Activated naive CD8-positive, alpha-beta T cell treated with anti-CD3 and anti-CD28 coated beads, Interleukin-2, amount 10 ng/mL, durations not matched to agents 7 days and 5 days (primary cell): ENCODE results near the gene ARSB. TPM values are rescaled to one million over a fixed set of nuclear protein-coding genes. Genes with fewer than 3 reads are reported as not detected.
"Not testable (repeated sequence)": the region's sequence is repeated elsewhere in the genome, so short reads cannot be mapped to it uniquely, and the experiment has no call there.

Experiments
- ATAC-seq: fragments of 150-1000 bp; cut with Tn5 transposase; one replicate; pipeline ENCODE4 v1.10.0; 2021; ENCODE audit warnings: low read depth, moderate library complexity
- POLR2A ChIA-PET: fragments of 350-600 bp; sonication (Branson Sonifier 250); formaldehyde crosslinking; loops from one replicate; lab custom pipeline; 2021; ENCODE audit warnings: antibody characterized with exemption; lab: Charles Lee
- DNase-seq: peaks from one replicate; pipeline ENCODE4 v3.0.0; 2021
- H3K27ac Mint-ChIP-seq: one replicate; pipeline ENCODE4 v1.8.0; 2022; ENCODE audit warnings: mild to moderate bottlenecking, mixed read lengths
- H3K27me3 Mint-ChIP-seq: one replicate; pipeline ENCODE4 v1.8.0; 2022; ENCODE audit warnings: mild to moderate bottlenecking, moderate library complexity, mixed read lengths
- H3K36me3 Mint-ChIP-seq: one replicate; pipeline ENCODE4 v1.8.0; 2021; ENCODE audit warnings: mild to moderate bottlenecking, mixed read lengths
- H3K4me1 Mint-ChIP-seq: one replicate; pipeline ENCODE4 v1.8.0; 2021; ENCODE audit warnings: mixed read lengths
- H3K4me3 Mint-ChIP-seq: one replicate; pipeline ENCODE4 v1.8.0; 2022; ENCODE audit warnings: mild to moderate bottlenecking, moderate library complexity, mixed read lengths
- H3K9me3 Mint-ChIP-seq: one replicate; pipeline ENCODE4 v1.8.0; 2021; ENCODE audit warnings: mixed read lengths
- total RNA-seq, 2 experiments: library from RNA; stranded (reverse); gene quantifications; one replicate each; pipeline ENCODE4 v1.2.3, GENCODE V29; 2021

ARSB gene
- total RNA-seq, 2 experiments from 2014 or later: 6.3 to 7.4 TPM

- POLR2A ChIA-PET: no interaction called here
- ATAC-seq: no peak
- Mint-ChIP-seq H3K4me1 (peaks cover 1% of the 10 kb centered on the region), H3K36me3 (peaks cover 2% of the 10 kb centered on the region), H3K9me3 (peaks cover 4% of the 10 kb centered on the region), H3K27me3 (peaks cover 3% of the 10 kb centered on the region), H3K27ac (no peak overlapping the region), H3K4me3 (no peak overlapping the region)
- DNase-seq: no peak
Observed at GRCh38 chr5:78765756-78766411, 219.2 kb downstream of the ARSB start.

DNA sequence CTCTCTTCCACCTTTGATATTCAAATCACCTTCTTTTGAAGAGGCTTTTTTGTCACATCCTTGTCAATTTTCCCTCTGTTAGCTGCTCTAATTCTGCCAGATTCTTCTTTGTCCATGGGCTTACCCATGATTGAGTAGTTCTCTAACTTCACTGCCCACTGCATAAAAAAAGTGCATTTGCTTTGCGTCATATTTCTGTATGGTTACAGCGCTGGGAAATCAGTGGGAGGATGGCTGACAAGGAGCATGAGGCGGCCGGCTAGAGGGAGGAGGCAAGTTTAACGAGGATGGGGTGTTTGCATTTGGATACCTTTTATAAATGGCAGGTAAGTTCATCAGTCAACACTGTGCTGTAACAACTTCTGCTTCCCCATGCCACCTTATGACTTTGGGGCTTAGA lies 220.0 kb downstream of the ARSB start:
- peaks cover 3% of the 10 kb centered on the region for H3K27me3 Mint-ChIP-seq
- POLR2A ChIA-PET: no interaction called here
- peaks cover 2% of the 10 kb centered on the region for H3K36me3 Mint-ChIP-seq
- H3K4me3 Mint-ChIP-seq: no peak overlapping the region
- H3K9me3 Mint-ChIP-seq: peaks cover 4% of the 10 kb centered on the region
- H3K4me1 Mint-ChIP-seq: peaks cover 1% of the 10 kb centered on the region
- no peak overlapping the region for H3K27ac Mint-ChIP-seq
- DNase-seq: no peak
- no peak for ATAC-seq

DNA sequence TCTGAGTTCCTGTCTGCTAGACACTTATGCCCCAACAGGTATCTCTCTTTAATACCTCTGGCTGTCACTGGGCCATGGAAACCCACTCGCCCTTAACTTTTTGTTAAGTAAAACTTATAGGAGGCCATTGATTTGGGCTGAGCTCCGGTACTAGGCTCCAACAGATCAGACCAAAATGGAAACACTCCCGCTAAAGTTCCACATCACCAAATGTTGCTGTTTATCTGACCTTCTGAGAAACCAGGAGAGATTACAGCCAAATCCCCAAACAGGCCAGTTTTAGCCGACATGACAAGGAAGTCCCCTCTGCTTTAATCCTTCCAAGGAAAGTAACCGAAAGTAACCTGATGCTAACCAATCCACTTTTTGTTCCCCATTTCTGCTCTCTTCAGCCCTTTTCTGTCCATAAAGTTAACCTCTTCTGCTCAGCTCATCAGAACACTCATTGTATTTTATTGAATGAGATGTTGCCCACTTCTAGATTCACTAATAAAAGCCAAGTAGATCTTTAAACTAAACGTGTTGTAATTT lies 221.4 kb downstream of the ARSB start:
- H3K27ac Mint-ChIP-seq: no peak overlapping the region
- H3K9me3 Mint-ChIP-seq: peaks cover 6% of the 10 kb centered on the region
- POLR2A ChIA-PET: no interaction called here
- ATAC-seq (no peak), DNase-seq (no peak)
- peaks cover 3% of the 10 kb centered on the region for H3K27me3 Mint-ChIP-seq
- no peak overlapping the region for H3K4me3 Mint-ChIP-seq
- no peaks in the 10 kb centered on the region for H3K36me3 Mint-ChIP-seq
- peaks cover 1% of the 10 kb centered on the region for H3K4me1 Mint-ChIP-seq

DNA sequence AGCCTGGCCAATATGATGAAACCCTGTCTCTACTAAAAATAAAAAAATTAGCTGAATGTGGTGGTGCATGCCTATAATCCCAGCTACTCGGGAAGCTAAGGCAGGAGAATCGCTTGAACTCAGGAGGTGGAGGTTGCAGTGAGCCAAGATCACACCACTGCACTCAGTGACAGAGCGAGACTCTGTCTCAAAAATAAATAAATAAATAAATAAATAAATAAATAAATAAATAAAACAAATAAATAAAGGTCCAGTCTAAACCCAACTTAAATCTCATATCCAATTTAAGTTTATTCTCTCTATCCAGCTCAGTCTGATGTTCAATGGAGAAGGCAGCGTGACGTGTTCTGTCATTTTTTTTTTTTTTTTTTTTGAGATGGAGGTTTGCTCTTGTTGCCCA lies 222.4 kb downstream of the ARSB start:
- ATAC-seq, H3K4me1 Mint-ChIP-seq, POLR2A ChIA-PET, DNase-seq, H3K27ac Mint-ChIP-seq, H3K36me3 Mint-ChIP-seq, H3K9me3 Mint-ChIP-seq, H3K27me3 Mint-ChIP-seq, H3K4me3 Mint-ChIP-seq: not testable (repeated sequence)

GRCh38 chr5:78761840-78762239 lies 223.3 kb downstream of the ARSB start:
- Mint-ChIP-seq H3K27ac (no peak overlapping the region), H3K36me3 (no peaks in the 10 kb centered on the region), H3K4me3 (no peak overlapping the region), H3K27me3 (peaks cover 3% of the 10 kb centered on the region), H3K4me1 (peaks cover 8% of the 10 kb centered on the region), H3K9me3 (peaks cover 6% of the 10 kb centered on the region)
- DNase-seq (no peak), ATAC-seq (no peak)
- POLR2A ChIA-PET: no interaction called here

DNA sequence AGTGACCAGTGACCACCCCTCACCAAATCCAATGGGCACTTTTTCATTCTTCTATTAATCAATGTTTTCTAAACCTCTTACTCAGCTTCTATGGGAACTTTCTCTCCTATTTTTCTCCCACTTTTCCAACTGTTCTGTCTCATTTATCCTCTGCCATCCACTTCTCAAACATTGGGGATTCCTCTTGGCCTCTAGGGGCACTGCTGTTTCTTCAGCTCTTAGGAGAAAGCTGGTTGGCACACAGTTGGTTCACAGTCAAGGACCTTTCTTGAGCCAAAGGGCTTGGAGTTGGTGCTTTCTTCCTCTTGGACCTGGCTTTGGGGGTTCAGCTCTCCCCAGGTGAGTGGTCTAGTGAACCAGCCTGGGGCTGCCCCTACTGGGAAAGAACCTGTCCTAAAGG lies 224.3 kb downstream of the ARSB start:
- H3K4me3 Mint-ChIP-seq: no peak overlapping the region
- no peak for DNase-seq
- no peak for ATAC-seq
- peaks cover 8% of the 10 kb centered on the region for H3K4me1 Mint-ChIP-seq
- H3K27ac Mint-ChIP-seq: no peak overlapping the region
- POLR2A ChIA-PET: no interaction called here
- no peaks in the 10 kb centered on the region for H3K27me3 Mint-ChIP-seq
- H3K9me3 Mint-ChIP-seq: peaks cover 6% of the 10 kb centered on the region
- H3K36me3 Mint-ChIP-seq: no peaks in the 10 kb centered on the region

GRCh38 chr5:78760366-78760765 lies 224.7 kb downstream of the ARSB start:
- Mint-ChIP-seq H3K9me3 (peaks cover 6% of the 10 kb centered on the region), H3K27ac (no peak overlapping the region), H3K36me3 (no peaks in the 10 kb centered on the region), H3K27me3 (no peaks in the 10 kb centered on the region), H3K4me1 (peaks cover 8% of the 10 kb centered on the region), H3K4me3 (no peak overlapping the region)
- ATAC-seq: no peak
- POLR2A ChIA-PET: no interaction called here
- no peak for DNase-seq

DNA sequence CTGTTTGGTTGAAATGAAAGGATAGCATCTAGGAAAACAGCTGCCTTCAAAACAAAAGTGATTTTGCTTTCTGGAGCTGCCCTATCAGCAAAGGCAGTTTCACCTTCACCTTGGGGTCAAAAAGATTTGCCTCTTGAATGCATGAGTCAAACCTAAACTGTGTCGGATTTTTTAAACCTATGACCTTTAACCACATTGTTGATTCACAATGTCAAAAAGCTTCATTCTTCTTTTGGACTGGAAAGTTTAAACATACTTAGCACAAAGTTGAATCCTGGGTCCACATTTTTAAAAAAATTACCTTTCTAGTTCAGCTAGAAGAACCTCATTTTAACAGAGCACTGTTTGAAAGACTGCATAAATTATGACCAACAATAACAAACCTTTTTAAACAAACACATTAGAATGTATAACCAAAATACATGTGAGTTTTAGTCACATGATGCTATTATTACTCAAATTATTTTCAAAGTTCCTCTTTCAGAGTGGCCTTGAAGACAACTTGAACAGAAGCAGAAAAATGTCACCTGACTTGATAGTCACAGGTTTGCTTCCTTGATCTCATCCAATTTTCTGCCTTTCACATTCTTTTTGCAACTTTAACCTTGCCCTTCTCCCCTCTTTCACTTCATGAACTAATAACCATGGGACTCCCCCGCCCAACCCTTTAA lies 226.8 kb downstream of the ARSB start:
- Mint-ChIP-seq H3K9me3 (peaks cover 6% of the 10 kb centered on the region), H3K27ac (no peak overlapping the region), H3K4me1 (peaks cover 12% of the 10 kb centered on the region), H3K36me3 (no peaks in the 10 kb centered on the region), H3K27me3 (no peaks in the 10 kb centered on the region), H3K4me3 (no peak overlapping the region)
- DNase-seq (no peak), ATAC-seq (no peak)
- POLR2A ChIA-PET: no interaction called here

DNA sequence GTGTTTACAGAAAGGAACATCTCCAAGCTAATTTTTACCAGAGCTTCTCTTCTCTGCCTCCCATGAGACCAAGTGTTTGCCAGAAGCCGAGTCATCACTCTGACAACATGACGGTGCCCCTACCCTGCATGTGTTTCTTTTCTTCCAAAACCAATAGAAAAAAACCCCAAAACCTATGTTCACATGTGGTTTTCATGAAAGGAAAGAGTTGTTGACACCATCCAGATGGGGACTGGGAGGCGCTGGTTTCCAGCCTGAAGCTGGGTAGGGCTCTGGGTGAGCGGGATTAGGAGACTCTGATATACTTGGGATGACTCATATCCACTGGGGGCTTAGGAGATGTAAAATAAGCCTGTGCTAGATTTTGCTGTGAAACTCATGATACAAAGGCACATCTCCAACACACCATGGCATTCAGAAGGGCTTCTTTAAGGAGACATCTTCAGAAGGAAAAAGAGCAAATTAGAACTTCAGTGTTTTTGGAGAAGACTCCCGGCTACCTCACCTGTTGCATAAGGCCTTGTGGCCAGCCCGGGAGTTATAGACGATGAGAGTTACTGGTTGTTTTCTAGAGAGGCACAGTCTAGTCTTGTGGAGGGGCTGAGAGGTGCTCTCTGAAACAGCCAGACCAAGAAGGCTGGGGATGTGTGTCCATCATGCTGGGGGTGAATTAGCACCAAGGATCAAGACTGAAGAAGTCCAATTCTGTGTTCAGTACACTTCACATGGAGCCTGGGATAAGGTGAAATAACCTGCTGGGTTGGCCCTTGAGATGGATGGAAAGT lies 227.6 kb downstream of the ARSB start:
- POLR2A ChIA-PET: no interaction called here
- no peak overlapping the region for H3K27ac Mint-ChIP-seq
- H3K27me3 Mint-ChIP-seq: no peaks in the 10 kb centered on the region
- ATAC-seq (no peak), DNase-seq (no peak)
- H3K36me3 Mint-ChIP-seq: no peaks in the 10 kb centered on the region
- no peak overlapping the region for H3K4me3 Mint-ChIP-seq
- peaks cover 6% of the 10 kb centered on the region for H3K9me3 Mint-ChIP-seq
- H3K4me1 Mint-ChIP-seq: peaks cover 12% of the 10 kb centered on the region

DNA sequence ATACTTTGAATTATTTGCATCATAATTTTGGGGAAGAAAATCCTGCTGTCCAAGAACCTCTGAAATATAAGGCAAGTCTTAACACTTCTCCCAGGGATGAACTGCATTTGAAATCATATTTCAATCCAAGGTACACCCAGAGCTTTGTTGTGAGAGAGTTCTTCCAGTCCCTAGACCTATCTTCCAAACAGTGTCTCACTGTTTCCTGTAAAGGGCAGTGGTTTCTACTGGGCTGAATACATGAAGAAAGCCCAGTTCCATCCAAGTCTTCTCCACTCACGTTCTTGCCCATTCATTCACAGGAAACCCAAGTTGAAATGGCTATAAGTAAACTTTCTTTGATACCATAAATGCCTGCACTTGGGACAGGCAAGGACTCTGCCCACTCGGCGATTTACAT lies 228.3 kb downstream of the ARSB start:
- Mint-ChIP-seq H3K36me3 (no peaks in the 10 kb centered on the region), H3K4me1 (peaks cover 12% of the 10 kb centered on the region), H3K9me3 (peaks cover 3% of the 10 kb centered on the region), H3K4me3 (no peak overlapping the region), H3K27ac (no peak overlapping the region), H3K27me3 (no peaks in the 10 kb centered on the region)
- DNase-seq (no peak), ATAC-seq (no peak)
- POLR2A ChIA-PET: no interaction called here

DNA sequence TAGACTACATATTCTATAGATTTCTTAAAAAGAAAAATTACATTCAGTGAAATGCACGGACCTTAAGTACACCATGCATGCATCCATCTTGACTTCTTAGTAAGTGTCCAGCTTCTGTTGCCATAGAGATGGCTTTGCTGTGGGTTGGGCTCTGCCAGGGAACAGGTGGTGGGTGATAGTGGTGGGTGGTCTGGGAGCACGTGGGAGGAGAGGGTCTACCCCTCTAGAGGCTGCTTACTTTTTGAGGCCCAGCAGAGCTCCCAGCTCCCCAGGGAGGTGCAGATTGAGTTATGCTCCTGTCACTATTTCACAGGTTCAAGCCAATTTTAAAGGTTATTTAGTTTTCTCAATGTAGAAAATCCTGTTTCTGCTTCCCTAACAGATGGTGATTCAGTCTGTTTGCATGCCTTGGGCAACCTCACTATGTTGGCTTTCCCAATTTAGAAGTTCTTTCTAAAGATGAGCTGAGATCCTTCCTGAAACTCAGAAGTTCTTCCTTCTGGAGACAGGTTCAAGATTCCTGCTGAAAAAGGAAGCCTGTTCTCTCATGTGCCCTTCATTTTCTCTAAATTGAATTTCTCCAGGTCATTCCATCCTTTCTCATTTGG lies 229.2 kb downstream of the ARSB start:
- DNase-seq (no peak), ATAC-seq (no peak)
- Mint-ChIP-seq H3K27ac (no peak overlapping the region), H3K27me3 (no peaks in the 10 kb centered on the region), H3K4me1 (peaks cover 12% of the 10 kb centered on the region), H3K9me3 (peaks cover 2% of the 10 kb centered on the region), H3K4me3 (no peak overlapping the region), H3K36me3 (no peaks in the 10 kb centered on the region)
- POLR2A ChIA-PET: no interaction called here

DNA sequence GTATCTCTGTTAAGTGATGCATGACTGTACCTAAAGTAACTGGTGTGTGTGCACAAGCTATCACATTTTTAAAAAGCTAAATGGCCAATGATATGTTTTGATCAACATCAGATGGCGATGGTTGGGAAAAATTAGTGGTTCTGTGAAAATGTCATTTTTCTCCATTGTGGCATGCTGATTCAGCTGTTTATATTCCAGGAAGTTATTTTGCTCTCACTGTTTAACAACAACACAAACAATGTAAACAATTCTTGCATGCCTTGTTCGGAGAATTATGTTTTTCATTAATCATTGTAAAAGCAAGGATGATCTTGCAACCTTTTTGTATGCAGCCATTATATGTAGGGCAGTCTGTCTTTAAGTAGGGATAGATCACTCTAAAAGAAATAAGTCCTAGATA lies 230.5 kb downstream of the ARSB start:
- peaks cover 12% of the 10 kb centered on the region for H3K4me1 Mint-ChIP-seq
- H3K4me3 Mint-ChIP-seq: no peak overlapping the region
- H3K9me3 Mint-ChIP-seq: no peaks in the 10 kb centered on the region
- ATAC-seq (no peak), DNase-seq (no peak)
- H3K36me3 Mint-ChIP-seq: no peaks in the 10 kb centered on the region
- POLR2A ChIA-PET: no interaction called here
- no peak overlapping the region for H3K27ac Mint-ChIP-seq
- peaks cover 2% of the 10 kb centered on the region for H3K27me3 Mint-ChIP-seq

GRCh38 chr5:78753093-78753531 lies 232.0 kb downstream of the ARSB start:
- Mint-ChIP-seq H3K27me3 (peaks cover 2% of the 10 kb centered on the region), H3K27ac (no peak overlapping the region), H3K9me3 (no peaks in the 10 kb centered on the region), H3K4me1 (peaks cover 12% of the 10 kb centered on the region), H3K4me3 (no peak overlapping the region), H3K36me3 (no peaks in the 10 kb centered on the region)
- ATAC-seq (no peak), DNase-seq (no peak)
- POLR2A ChIA-PET: no interaction called here
